OCI-LY1 (cell line): ENCODE results near the gene H2BW1.
"Not testable (repeated sequence)": the region's sequence is repeated elsewhere in the genome, so short reads cannot be mapped to it uniquely, and the experiment has no call there.

Source experiments
- H2AFZ ChIP-seq: fragments of 200-600 bp; sonication (generic), shearing (Covaris generic); 2 replicates; pipeline ENCODE4 v1.6.0; 2014; ENCODE audit warnings: antibody characterized with exemption, mild to moderate bottlenecking, low read length
- H3F3A ChIP-seq: fragments of 200-600 bp; sonication (generic), shearing (Covaris generic); 2 replicates; pipeline ENCODE4 v1.6.0; 2014; ENCODE audit warnings: mild to moderate bottlenecking, antibody characterized with exemption, low read length, moderate library complexity; ENCODE audit not compliant: insufficient read depth
- H3K27ac ChIP-seq: fragments of 200-600 bp; sonication (generic); 2 replicates; pipeline ENCODE4 v1.5.1; 2014; ENCODE audit warnings: low read length, mixed run types, mild to moderate bottlenecking, low read depth; ENCODE audit not compliant: poor library complexity, severe bottlenecking
- H3K27me3 ChIP-seq: fragments of 200-600 bp; sonication (generic); 2 replicates; pipeline ENCODE4 v1.6.0; 2014; ENCODE audit warnings: antibody characterized with exemption, mild to moderate bottlenecking, low read length, moderate library complexity; ENCODE audit not compliant: insufficient read depth
- H3K36me3 ChIP-seq: fragments of 200-600 bp; sonication (generic); 2 replicates; pipeline ENCODE4 v1.6.1; 2014; ENCODE audit warnings: mild to moderate bottlenecking, antibody characterized with exemption, low read length, moderate library complexity, mixed read lengths; ENCODE audit not compliant: insufficient read depth
- H3K4me1 ChIP-seq: fragments of 200-600 bp; sonication (generic); 2 replicates; pipeline ENCODE4 v1.5.1; 2014; ENCODE audit warnings: mild to moderate bottlenecking, low read length, moderate library complexity; ENCODE audit not compliant: insufficient read depth, severe bottlenecking
- H3K4me2 ChIP-seq: fragments of 200-600 bp; sonication (generic), shearing (Covaris generic); 2 replicates; pipeline ENCODE4 v1.6.1; 2014; ENCODE audit warnings: low read length
- H3K4me3 ChIP-seq: fragments of 200-600 bp; sonication (generic); 2 replicates; pipeline ENCODE4 v1.5.1; 2014; ENCODE audit warnings: low read length, low read depth, mild to moderate bottlenecking, mixed read lengths; ENCODE audit not compliant: poor library complexity, severe bottlenecking
- H3K79me2 ChIP-seq: fragments of 200-600 bp; shearing (Covaris generic); 2 replicates; pipeline ENCODE4 v1.6.1; 2016; ENCODE audit warnings: mixed run types, low read length, mixed read lengths; ENCODE audit not compliant: insufficient read depth
- H3K9ac ChIP-seq: fragments of 200-600 bp; sonication (generic), shearing (Covaris generic); 2 replicates; pipeline ENCODE4 v1.6.1; 2014; ENCODE audit warnings: mild to moderate bottlenecking, low read length, mixed read lengths
- H3K9me2 ChIP-seq: fragments of 200-600 bp; sonication (generic), shearing (Covaris generic); 2 replicates; pipeline ENCODE4 v1.6.1; 2014; ENCODE audit warnings: low read depth, mild to moderate bottlenecking, low read length, mixed read lengths
- H3K9me3 ChIP-seq: fragments of 200-600 bp; shearing (Covaris generic); 2 replicates; pipeline ENCODE4 v1.6.1; 2014; ENCODE audit warnings: low read length, mixed read lengths
- H4K20me1 ChIP-seq: fragments of 200-600 bp; sonication (generic), shearing (Covaris generic); 2 replicates; pipeline ENCODE4 v1.6.0; 2016; ENCODE audit warnings: mild to moderate bottlenecking, low read length; ENCODE audit not compliant: insufficient read depth
- CTCF ChIP-seq: fragments of 200-600 bp; sonication (generic), shearing (Covaris generic); IDR thresholded peaks from 2 replicates; pipeline ENCODE4 v1.5.1; 2017; ENCODE audit warnings: mild to moderate bottlenecking, antibody characterized with exemption, low read length, moderate library complexity, mixed read lengths
- EZH2 ChIP-seq: fragments of 200-600 bp; sonication (generic), shearing (Covaris generic); IDR thresholded peaks from 2 replicates; pipeline ENCODE4 v1.8.0; 2017; ENCODE audit warnings: borderline replicate concordance, mixed run types, mild to moderate bottlenecking, antibody characterized with exemption, low read length, moderate library complexity, mixed read lengths

Gene H2BW1

GRCh38 chrX:104018126-104018525, 4.6 kb upstream of the H2BW1 start:
- Histone ChIP-seq H3K79me2 (no peaks in the 10 kb centered on the region), H3K4me2 (no peak overlapping the region), H3K4me1 (no peaks in the 10 kb centered on the region), H3F3A (no peaks in the 10 kb centered on the region), H2AFZ (no peak overlapping the region), H3K27ac (no peak overlapping the region), H3K9me3 (no peaks in the 10 kb centered on the region), H3K27me3 (no peaks in the 10 kb centered on the region), H3K9ac (no peak overlapping the region), H3K4me3 (no peak overlapping the region), H3K36me3 (no peaks in the 10 kb centered on the region), H4K20me1 (no peaks in the 10 kb centered on the region), H3K9me2 (no peaks in the 10 kb centered on the region)
- no peak for TF ChIP-seq EZH2
- TF ChIP-seq CTCF = no peak

GRCh38 chrX:104015576-104015975, 2.1 kb upstream of the H2BW1 start:
- H3K4me2 ChIP-seq, H3K79me2 ChIP-seq, H3F3A ChIP-seq, H2AFZ ChIP-seq, H3K4me3 ChIP-seq, H4K20me1 ChIP-seq, H3K9ac ChIP-seq, H3K9me3 ChIP-seq, H3K27me3 ChIP-seq, H3K27ac ChIP-seq, H3K9me2 ChIP-seq, H3K36me3 ChIP-seq, H3K4me1 ChIP-seq: not testable (repeated sequence)

GRCh38 chrX:104013158-104013557, 350 bp downstream of the H2BW1 start:
- Histone ChIP-seq H3K9ac (no peak overlapping the region), H3K9me3 (no peaks in the 10 kb centered on the region), H3K27ac (no peak overlapping the region), H3K36me3 (no peaks in the 10 kb centered on the region), H3F3A (no peaks in the 10 kb centered on the region), H3K4me1 (no peaks in the 10 kb centered on the region), H3K4me2 (no peak overlapping the region), H2AFZ (no peak overlapping the region), H3K79me2 (no peaks in the 10 kb centered on the region), H3K9me2 (no peaks in the 10 kb centered on the region), H4K20me1 (no peaks in the 10 kb centered on the region), H3K4me3 (no peak overlapping the region), H3K27me3 (no peaks in the 10 kb centered on the region)
- TF ChIP-seq CTCF (no peak), EZH2 (no peak)

GRCh38 chrX:104008831-104009230, 4.7 kb downstream of the H2BW1 start:
- H2AFZ ChIP-seq = no peak overlapping the region
- no peak overlapping the region for H3K4me3 ChIP-seq
- H3K4me2 ChIP-seq = no peak overlapping the region
- no peaks in the 10 kb centered on the region for H3K9me2 ChIP-seq
- H3K4me1 ChIP-seq = no peaks in the 10 kb centered on the region
- TF ChIP-seq CTCF (no peak), EZH2 (no peak)
- H3K9ac ChIP-seq = no peak overlapping the region
- no peak overlapping the region for H3K27ac ChIP-seq
- H3K36me3 ChIP-seq = no peaks in the 10 kb centered on the region
- no peaks in the 10 kb centered on the region for H3K79me2 ChIP-seq
- no peaks in the 10 kb centered on the region for H3K27me3 ChIP-seq
- H4K20me1 ChIP-seq = no peaks in the 10 kb centered on the region
- H3K9me3 ChIP-seq = no peaks in the 10 kb centered on the region
- H3F3A ChIP-seq = no peaks in the 10 kb centered on the region
